UCSD-AML1 (cell line): Measurements from ENCODE around the gene OR10A6.

Experiments used
- DNase-seq: peaks from one replicate; lab custom pipeline; 2025; ENCODE audit not compliant: unreplicated experiment; lab: John Stamatoyannopoulos, UW

The OR10A6 gene

GRCh38 chr11:7931168-7931567 lies at the start of gene OR10A6:
TSS of gene OR10A6 (minus strand) at chr11:7931268. CDS start at chr11:7928662, 2,606 bp downstream.
- DNase-seq: no peak

GRCh38 chr11:7977232-7977917 lies 46.3 kb upstream of the OR10A6 start:
- DNase-seq: no peak

- DNase-seq: no peak
Observed at GRCh38 chr11:7974668-7975067, 43.6 kb upstream of the OR10A6 start.

- no peak for DNase-seq
Observed at GRCh38 chr11:7973011-7973410, 41.9 kb upstream of the OR10A6 start.

GRCh38 chr11:7971846-7972245 lies 40.8 kb upstream of the OR10A6 start:
- no peak for DNase-seq

GRCh38 chr11:7969756-7970646 lies 38.9 kb upstream of the OR10A6 start:
- no peak for DNase-seq

- no peak for DNase-seq
Observed at GRCh38 chr11:7968686-7969085, 37.6 kb upstream of the OR10A6 start.

- no peak for DNase-seq
Observed at GRCh38 chr11:7967826-7968225, 36.8 kb upstream of the OR10A6 start.

- no peak for DNase-seq
Observed at GRCh38 chr11:7967097-7967496, 36.0 kb upstream of the OR10A6 start.

GRCh38 chr11:7965386-7965785 lies 34.3 kb upstream of the OR10A6 start, which contains the start of gene NLRP10:
TSS of gene NLRP10 (minus strand) at chr11:7965447. CDS start at chr11:7963495, 1,952 bp downstream.
- no peak for DNase-seq

- DNase-seq: no peak
Observed at GRCh38 chr11:7964873-7965272, 33.8 kb upstream of the OR10A6 start.

GRCh38 chr11:7964261-7964660 lies 33.2 kb upstream of the OR10A6 start:
- DNase-seq: no peak

- DNase-seq: no peak
Observed at GRCh38 chr11:7955191-7955590, 24.1 kb upstream of the OR10A6 start.

GRCh38 chr11:7949934-7950333 lies 18.9 kb upstream of the OR10A6 start:
- no peak for DNase-seq

GRCh38 chr11:7944123-7944522 lies 13.1 kb upstream of the OR10A6 start:
- no peak for DNase-seq

- no peak for DNase-seq
Observed at GRCh38 chr11:7941608-7942007, 10.5 kb upstream of the OR10A6 start, which contains the start of gene OR10A3. TSS of gene OR10A3 (minus strand) at chr11:7941708. CDS start at chr11:7939520, 2,188 bp downstream.

- DNase-seq: no peak
Observed at GRCh38 chr11:7941146-7941545, 10.1 kb upstream of the OR10A6 start.

GRCh38 chr11:7936615-7937014 lies 5.5 kb upstream of the OR10A6 start:
- no peak for DNase-seq

- DNase-seq: no peak
Observed at GRCh38 chr11:7927635-7928034, 3.4 kb downstream of the OR10A6 start.

- DNase-seq: no peak
Observed at GRCh38 chr11:7924536-7924935, 6.5 kb downstream of the OR10A6 start.

- DNase-seq: no peak
Observed at GRCh38 chr11:7918141-7918540, 12.9 kb downstream of the OR10A6 start.

- DNase-seq: no peak
Observed at GRCh38 chr11:7911011-7911410, 20.1 kb downstream of the OR10A6 start.
